HG03175 (cell line): Measurements from ENCODE around the gene MAP3K3.
"Not testable (repeated sequence)": the region's sequence is repeated elsewhere in the genome, so short reads cannot be mapped to it uniquely, and the experiment has no call there.

ENCODE experiments used
- ATAC-seq: cut with Tn5 transposase; IDR thresholded peaks from one replicate; pipeline ENCODE4 v1.9.1; 2021; ENCODE audit warnings: mild to moderate bottlenecking, moderate library complexity; ENCODE audit not compliant: unreplicated experiment

MAP3K3 gene

GRCh38 chr17:63703556-63704258, 81.5 kb downstream of the MAP3K3 start:
- no peak for ATAC-seq

GRCh38 chr17:63704259-63704576, 82.0 kb downstream of the MAP3K3 start:
- no peak for ATAC-seq

- ATAC-seq, result no peak
Measured at GRCh38 chr17:63704836-63705235, 82.6 kb downstream of the MAP3K3 start.

GRCh38 chr17:63705657-63706056, 83.4 kb downstream of the MAP3K3 start:
- ATAC-seq, result no peak

GRCh38 chr17:63706336-63707082, 84.3 kb downstream of the MAP3K3 start:
- ATAC-seq, result no peak

GRCh38 chr17:63707151-63707550, 84.9 kb downstream of the MAP3K3 start:
- no peak for ATAC-seq

GRCh38 chr17:63709110-63709509, 86.9 kb downstream of the MAP3K3 start:
- no peak for ATAC-seq

- ATAC-seq, result no peak
Measured at GRCh38 chr17:63714550-63715277, 92.5 kb downstream of the MAP3K3 start.

GRCh38 chr17:63716426-63716825, 94.2 kb downstream of the MAP3K3 start:
- ATAC-seq, result no peak

GRCh38 chr17:63718988-63719387, 96.8 kb downstream of the MAP3K3 start:
- ATAC-seq, result no peak

GRCh38 chr17:63720194-63720593, 98.0 kb downstream of the MAP3K3 start:
- not testable (repeated sequence) for ATAC-seq

- ATAC-seq, result no peak
Measured at GRCh38 chr17:63722403-63722802, 100.2 kb downstream of the MAP3K3 start.

GRCh38 chr17:63735691-63736090, 113.5 kb downstream of the MAP3K3 start:
- no peak for ATAC-seq

- ATAC-seq, result no peak
Measured at GRCh38 chr17:63740464-63741142, 118.4 kb downstream of the MAP3K3 start.

- peak; percentile 26 for ATAC-seq
Measured at GRCh38 chr17:63741143-63741407, 118.9 kb downstream of the MAP3K3 start.

- ATAC-seq, result peak; percentile 86
Measured at GRCh38 chr17:63741408-63742173, 119.4 kb downstream of the MAP3K3 start, which contains the start of gene STRADA. TSS of gene STRADA (minus strand) at chr17:63741799. CDS start at chr17:63728369, 13,430 bp downstream.
